Measurements from ENCODE around the gene DHCR24.

GRCh38 chr1:54838565-54839180, 48.3 kb downstream of the DHCR24 start:
- no peak for TF ChIP-seq CTCF (IDR thresholded peaks at IDR 0.05)
- TF ChIP-seq POLR2AphosphoS5 (IDR thresholded peaks at IDR 0.05; ENCODE audit: insufficient read depth in 1 of 2, low read depth in 1 of 2) = no peak
- no peak for TF ChIP-seq POLR2A (IDR thresholded peaks at IDR 0.05)

Measured in vagina (tissue), 2 donors.